ENCODE results near the gene SIRPA.
"Not testable (repeated sequence)": the region's sequence is repeated elsewhere in the genome, so short reads cannot be mapped to it uniquely, and the experiment has no call there.

Gene SIRPA

DNA sequence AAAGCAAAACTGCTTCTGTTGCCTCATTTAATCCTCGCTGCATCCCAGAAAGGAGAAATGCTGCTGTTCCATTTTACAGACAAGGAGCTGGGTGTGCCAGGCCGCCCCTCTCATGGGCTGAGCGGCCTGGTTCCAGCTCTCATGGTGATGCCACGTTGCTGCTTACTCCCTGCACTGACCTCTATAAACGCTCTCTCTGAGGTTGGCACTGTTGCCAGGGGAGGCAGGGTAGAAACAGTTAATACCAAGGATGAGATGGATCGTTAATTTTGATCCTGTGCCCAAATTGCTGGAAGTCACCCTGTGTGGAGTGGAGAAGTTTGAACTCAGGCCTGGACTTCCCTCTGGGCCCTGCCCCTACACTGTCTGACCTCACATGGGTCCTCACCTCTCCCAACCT lies 25.6 kb downstream of the SIRPA start:
- CTCF ChIA-PET: no interaction called here
- no peak for DNase-seq (ENCODE audit: low spot score)
- no peak overlapping the region for H3K27ac ChIP-seq
- POLR2A ChIA-PET (ENCODE audit: low non-redundant PET): no interaction called here
- TF ChIP-seq, protein P1, sequence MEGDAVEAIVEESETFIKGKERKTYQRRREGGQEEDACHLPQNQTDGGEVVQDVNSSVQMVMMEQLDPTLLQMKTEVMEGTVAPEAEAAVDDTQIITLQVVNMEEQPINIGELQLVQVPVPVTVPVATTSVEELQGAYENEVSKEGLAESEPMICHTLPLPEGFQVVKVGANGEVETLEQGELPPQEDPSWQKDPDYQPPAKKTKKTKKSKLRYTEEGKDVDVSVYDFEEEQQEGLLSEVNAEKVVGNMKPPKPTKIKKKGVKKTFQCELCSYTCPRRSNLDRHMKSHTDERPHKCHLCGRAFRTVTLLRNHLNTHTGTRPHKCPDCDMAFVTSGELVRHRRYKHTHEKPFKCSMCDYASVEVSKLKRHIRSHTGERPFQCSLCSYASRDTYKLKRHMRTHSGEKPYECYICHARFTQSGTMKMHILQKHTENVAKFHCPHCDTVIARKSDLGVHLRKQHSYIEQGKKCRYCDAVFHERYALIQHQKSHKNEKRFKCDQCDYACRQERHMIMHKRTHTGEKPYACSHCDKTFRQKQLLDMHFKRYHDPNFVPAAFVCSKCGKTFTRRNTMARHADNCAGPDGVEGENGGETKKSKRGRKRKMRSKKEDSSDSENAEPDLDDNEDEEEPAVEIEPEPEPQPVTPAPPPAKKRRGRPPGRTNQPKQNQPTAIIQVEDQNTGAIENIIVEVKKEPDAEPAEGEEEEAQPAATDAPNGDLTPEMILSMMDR (conservative IDR thresholded peaks at IDR 0.05; ENCODE audit: low read depth): no peak

DNA sequence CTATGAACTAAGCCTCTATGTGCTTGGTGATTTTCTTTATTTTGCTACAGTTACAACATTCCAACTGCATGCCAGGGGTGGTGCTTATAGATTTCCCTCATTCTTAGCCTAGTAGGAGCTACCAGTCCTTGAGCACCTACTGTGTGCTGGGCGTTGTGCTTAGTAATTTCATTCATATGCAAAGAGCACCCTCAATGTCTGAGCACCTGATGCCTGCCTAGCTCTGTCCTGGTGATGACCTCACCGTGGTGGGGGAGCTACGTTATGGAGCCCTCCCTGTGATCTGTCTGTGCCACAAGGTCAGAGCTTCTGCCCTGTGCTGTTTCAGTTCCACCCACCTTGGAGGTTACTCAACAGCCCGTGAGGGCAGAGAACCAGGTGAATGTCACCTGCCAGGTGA lies 26.8 kb downstream of the SIRPA start:
- CTCF ChIA-PET; DNase-seq (ENCODE audit: low spot score); H3K27ac ChIP-seq; POLR2A ChIA-PET (ENCODE audit: low non-redundant PET): not testable (repeated sequence)

DNA sequence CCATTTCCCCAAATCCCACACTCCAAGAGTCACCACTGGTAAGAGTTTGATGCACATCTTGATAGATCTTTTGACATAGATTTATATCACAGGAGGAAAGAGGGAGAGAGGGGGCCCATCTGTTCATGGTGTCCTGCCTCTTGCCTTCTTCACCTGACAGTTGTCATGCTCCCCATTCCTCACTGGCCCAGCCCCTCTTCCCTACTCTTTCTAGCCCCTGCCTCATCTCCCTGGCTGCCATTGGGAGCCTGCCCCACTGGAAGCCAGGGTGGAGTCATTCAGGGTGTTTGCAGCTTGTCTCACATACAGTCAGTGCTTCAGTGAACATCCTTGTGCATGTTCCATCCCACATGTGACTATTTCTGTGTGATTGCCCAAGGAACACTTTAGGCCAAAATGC lies 27.6 kb downstream of the SIRPA start:
- ChIA-PET POLR2A (ENCODE audit: low non-redundant PET) (no interaction called here), CTCF (no interaction called here)
- H3K27ac ChIP-seq: no peak overlapping the region
- no peak for DNase-seq (ENCODE audit: low spot score)
- TF ChIP-seq, protein P1 (conservative IDR thresholded peaks at IDR 0.05; ENCODE audit: low read depth): no peak

DNA sequence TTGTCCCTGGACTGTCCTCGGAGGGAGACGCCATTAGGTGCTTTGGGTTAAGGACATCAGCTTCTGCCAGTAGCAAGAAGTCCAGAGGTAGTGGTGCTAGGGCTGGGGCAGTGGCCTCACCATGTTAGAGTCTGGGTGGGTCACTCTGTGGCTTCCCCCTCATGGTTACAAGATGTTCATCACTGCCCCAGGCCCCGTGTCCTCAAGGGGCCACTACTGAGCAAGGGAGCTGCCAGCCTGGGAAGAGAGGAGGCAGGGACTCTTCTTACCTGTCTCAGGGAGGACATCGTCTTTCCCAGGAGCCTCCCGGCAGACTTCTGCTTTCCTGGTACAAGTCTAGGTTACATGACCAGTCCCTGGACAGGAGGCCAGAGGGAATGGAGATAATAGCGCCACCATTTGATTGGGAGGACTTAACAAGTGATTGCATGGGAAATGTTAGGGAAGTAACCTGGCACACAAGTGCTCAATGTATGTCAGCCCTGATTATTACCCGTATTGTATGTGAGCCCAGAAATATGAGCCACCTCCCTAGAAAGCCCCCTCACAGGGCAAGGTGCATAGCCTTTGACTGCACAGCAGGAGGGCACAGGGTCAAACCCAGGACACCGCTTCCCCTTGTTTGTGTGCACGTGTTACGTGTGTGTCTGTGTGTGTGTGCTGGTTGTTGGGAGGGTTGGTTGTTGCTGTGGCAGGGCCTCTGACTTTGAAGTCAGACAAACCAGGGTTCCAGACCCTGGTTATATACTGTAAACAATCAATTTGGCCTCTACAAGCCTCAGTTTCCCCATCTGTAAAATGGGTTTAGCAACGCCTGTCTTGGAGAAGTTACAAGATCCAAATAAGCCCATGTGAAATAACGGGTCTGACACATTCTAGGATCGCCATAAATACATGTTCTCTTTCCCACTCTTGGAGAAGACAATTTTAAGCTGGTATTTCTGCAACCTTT lies 30.0 kb downstream of the SIRPA start:
- ChIA-PET CTCF (interaction anchor here (0.6 to 1.1 kb wide), 2 partner anchors 60 to 141 kb away, joined by 3 read pairs; no protein-coding TSS in a partner anchor), POLR2A (ENCODE audit: low non-redundant PET) (no interaction called here)

DNA sequence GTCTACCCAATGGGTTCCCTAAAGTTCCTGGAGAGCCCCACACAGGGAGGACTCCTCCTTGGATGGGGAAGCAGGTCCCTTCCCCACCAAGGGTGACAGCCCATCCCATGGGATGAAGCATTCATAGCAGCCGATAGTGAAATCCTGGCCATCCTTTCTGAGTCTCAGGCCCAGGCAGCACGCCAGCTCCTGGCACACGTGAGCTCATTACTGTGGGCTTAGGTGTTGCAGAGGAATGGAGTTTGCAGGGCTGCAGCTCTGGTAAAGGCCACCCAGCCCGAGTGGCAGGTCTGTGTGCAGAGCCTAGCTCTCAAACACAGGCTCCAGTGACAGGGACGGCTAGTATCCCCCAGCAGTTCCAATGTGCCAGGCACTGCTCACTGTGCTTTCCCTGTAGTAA lies 31.0 kb downstream of the SIRPA start:
- DNase-seq (ENCODE audit: low spot score): no peak
- CTCF ChIA-PET: interaction anchor here (0.6 to 1.1 kb wide), 2 partner anchors 113 to 142 kb away, joined by 3 read pairs; no protein-coding TSS in a partner anchor
- TF ChIP-seq, protein P1 (conservative IDR thresholded peaks at IDR 0.05; ENCODE audit: low read depth): no peak
- peak overlapping the region; percentile 20 for H3K27ac ChIP-seq
- POLR2A ChIA-PET (ENCODE audit: low non-redundant PET): no interaction called here

More for the DNA sequence above, 30.0 kb downstream of the SIRPA start:
- H3K27ac ChIP-seq: no peak overlapping the region
- TF ChIP-seq, protein P1 (conservative IDR thresholded peaks at IDR 0.05; ENCODE audit: low read depth): no peak
- DNase-seq (ENCODE audit: low spot score): no peak

DNA sequence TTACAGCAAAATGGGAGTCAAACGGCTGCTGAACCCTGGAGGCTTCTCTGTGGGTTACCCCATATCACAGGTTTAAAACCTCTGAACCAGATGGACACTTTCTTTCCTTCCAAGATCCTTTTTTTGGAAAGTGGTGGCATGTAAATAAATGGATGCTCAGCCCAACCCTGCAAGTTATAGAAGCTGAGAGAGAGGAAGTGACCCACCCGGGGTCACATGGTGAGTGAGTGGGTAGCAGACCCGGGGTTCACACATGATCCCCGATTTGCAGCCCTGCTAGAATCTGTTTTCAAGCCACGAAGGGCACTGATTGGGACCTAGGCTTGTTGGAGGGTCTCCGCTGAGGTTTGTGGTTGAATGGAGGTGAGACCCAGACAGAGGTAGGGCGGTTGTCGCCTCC lies 32.0 kb downstream of the SIRPA start:
- TF ChIP-seq, protein P1 (conservative IDR thresholded peaks at IDR 0.05; ENCODE audit: low read depth): no peak
- ChIA-PET CTCF (no interaction called here), POLR2A (ENCODE audit: low non-redundant PET) (no interaction called here)
- H3K27ac ChIP-seq: no peak overlapping the region
- no peak for DNase-seq (ENCODE audit: low spot score)

DNA sequence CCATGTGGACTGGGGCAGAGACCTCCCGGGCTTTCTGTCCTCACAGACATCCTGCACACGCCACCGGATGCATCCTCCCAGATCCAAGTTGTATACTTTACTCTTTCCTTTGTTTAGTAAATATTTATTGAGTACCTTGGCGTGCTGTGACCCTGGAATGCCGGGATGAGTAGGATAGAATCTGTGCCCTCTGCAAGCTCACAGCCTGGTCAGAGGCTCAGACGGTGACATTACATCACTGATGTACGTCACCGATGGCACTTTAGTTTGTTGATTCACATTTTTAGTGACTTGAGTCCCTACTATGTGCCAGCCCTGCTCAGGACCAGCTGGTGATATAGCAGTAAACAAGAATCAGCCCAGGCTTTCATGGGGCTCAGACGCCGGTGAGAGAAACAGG lies 32.9 kb downstream of the SIRPA start:
- DNase-seq (ENCODE audit: low spot score): no peak
- TF ChIP-seq, protein P1 (conservative IDR thresholded peaks at IDR 0.05; ENCODE audit: low read depth): no peak
- ChIA-PET CTCF (interaction anchor here (0.9 kb wide), 1 partner anchor 126 kb away, joined by 7 read pairs; no protein-coding TSS in a partner anchor), POLR2A (ENCODE audit: low non-redundant PET) (no interaction called here)
- no peak overlapping the region; the same call in 1 of the 2 replicates for H3K27ac ChIP-seq

All from RWPE1 (cell line).